ENCODE measurements around the gene NEURL1B. TPM values are rescaled to one million over a fixed set of nuclear protein-coding genes. Genes with fewer than 3 reads are reported as not detected.

The NEURL1B gene
- total and polyA plus RNA-seq, 2 donors (not counting 1 experiment from before 2014, with no cell fraction given) = 0.06 to 0.17 TPM

DNA sequence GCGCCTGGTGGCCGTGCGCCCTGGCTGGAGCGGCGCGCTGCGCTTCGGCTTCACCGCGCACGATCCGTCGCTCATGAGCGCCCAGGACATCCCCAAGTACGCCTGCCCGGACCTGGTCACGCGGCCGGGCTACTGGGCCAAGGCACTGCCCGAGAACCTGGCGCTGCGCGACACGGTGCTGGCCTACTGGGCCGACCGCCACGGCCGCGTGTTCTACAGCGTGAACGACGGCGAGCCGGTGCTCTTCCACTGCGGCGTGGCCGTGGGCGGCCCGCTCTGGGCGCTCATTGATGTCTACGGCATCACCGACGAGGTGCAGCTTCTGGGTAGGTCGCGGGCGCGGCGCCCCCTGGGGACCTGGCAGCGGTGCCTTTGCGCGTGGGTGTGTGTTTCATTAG is 28.9 kb downstream of the NEURL1B start:
- no peak overlapping the region for H3K27ac ChIP-seq (ENCODE audit: low read length in 2 of 2)
- CTCF ChIA-PET = no interaction called here

DNA sequence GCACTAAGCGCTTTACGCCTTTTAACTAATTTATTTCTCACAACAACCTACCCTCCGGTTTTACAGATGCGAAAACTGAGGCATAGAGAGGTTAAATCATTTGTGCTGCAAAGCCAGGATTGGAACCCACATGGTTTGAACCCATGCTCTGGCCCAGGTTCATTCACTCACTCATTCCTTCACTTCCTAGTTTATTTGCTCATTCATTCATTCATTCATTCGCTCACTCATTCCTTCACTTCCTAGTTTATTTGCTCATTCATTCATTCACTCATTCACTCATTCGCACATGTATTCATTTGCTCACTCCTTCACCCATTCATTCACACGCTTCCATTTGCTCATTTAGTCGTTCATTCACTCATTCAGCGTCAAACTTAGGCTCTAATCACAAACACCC is 29.4 kb downstream of the NEURL1B start:
- ATAC-seq (ENCODE audit: low read depth) = no peak
- no peaks in the 10 kb centered on the region for H3K4me1 ChIP-seq (ENCODE audit: control insufficient read depth in 2 of 2, insufficient read depth in 2 of 2, low read length in 2 of 2)
- TF ChIP-seq EZH2 (IDR thresholded peaks at IDR 0.05; ENCODE audit: borderline replicate concordance, insufficient read depth, low read depth, low read length, poor library complexity, severe bottlenecking) = no peak
- TF ChIP-seq, protein P1, sequence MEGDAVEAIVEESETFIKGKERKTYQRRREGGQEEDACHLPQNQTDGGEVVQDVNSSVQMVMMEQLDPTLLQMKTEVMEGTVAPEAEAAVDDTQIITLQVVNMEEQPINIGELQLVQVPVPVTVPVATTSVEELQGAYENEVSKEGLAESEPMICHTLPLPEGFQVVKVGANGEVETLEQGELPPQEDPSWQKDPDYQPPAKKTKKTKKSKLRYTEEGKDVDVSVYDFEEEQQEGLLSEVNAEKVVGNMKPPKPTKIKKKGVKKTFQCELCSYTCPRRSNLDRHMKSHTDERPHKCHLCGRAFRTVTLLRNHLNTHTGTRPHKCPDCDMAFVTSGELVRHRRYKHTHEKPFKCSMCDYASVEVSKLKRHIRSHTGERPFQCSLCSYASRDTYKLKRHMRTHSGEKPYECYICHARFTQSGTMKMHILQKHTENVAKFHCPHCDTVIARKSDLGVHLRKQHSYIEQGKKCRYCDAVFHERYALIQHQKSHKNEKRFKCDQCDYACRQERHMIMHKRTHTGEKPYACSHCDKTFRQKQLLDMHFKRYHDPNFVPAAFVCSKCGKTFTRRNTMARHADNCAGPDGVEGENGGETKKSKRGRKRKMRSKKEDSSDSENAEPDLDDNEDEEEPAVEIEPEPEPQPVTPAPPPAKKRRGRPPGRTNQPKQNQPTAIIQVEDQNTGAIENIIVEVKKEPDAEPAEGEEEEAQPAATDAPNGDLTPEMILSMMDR (IDR thresholded peaks at IDR 0.05) = no peak
- intact Hi-C loops (cut with micrococcal nuclease) = no loop called here
- 100% methylated on average over 7 of the region's 9 CpGs for WGBS (ENCODE audit: insufficient coverage)
- H3K4me3 ChIP-seq (ENCODE audit: control extremely low read depth in 1 of 5, extremely low read depth in 1 of 5, insufficient read depth in 1 of 5, low read depth in 2 of 5, low read length in 4 of 5) = no peak overlapping the region
- Mint-ChIP-seq H3K4me3 (no peak overlapping the region), H3K27ac (no peak overlapping the region), H3K4me1 (no peaks in the 10 kb centered on the region), H3K9me3 (ENCODE audit: insufficient read depth) (no peaks in the 10 kb centered on the region), H3K27me3 (peaks cover 19% of the 10 kb centered on the region)
- H3K79me2 ChIP-seq (ENCODE audit: control insufficient read depth, insufficient read depth, low read length) = no peaks in the 10 kb centered on the region
- ChIA-PET CTCF (no interaction called here), POLR2A (no interaction called here)
- peaks cover 0 to 4% (median 0%) of the 10 kb centered on the region in 3 donors for H3K9me3 ChIP-seq (ENCODE audit: control extremely low read depth in 1 of 3, control insufficient read depth in 2 of 3, insufficient read depth in 1 of 3, low read length in 2 of 3)
- H3K9ac ChIP-seq (ENCODE audit: low read length) = no peak overlapping the region
- H4K20me1 ChIP-seq (ENCODE audit: control insufficient read depth, insufficient read depth, low read length, poor library complexity, severe bottlenecking) = no peaks in the 10 kb centered on the region
- no peaks in the 10 kb centered on the region for H3K27me3 ChIP-seq (replicated peaks in 1 of 4; ENCODE audit: control extremely low read depth in 1 of 4, control insufficient read depth in 3 of 4, insufficient read depth in 4 of 4, low read length in 3 of 4)
- no peaks in the 10 kb centered on the region for H3K36me3 ChIP-seq (replicated peaks in 1 of 2; ENCODE audit: control extremely low read depth in 1 of 2, control insufficient read depth in 1 of 2, extremely low read depth in 1 of 2, insufficient read depth in 2 of 2, low read length in 1 of 2)
- H3K27ac ChIP-seq (ENCODE audit: low read length in 2 of 2) = no peak overlapping the region
- H3K4me2 ChIP-seq (replicated peaks; ENCODE audit: low read depth, low read length, poor library complexity, severe bottlenecking) = no peak overlapping the region
- DNase-seq = no peak
- no peak overlapping the region for H2AFZ ChIP-seq (ENCODE audit: insufficient read depth, low read depth, low read length, poor library complexity, severe bottlenecking)

More for the DNA sequence above, 28.9 kb downstream of the NEURL1B start:
- no peak overlapping the region for H3K4me3 Mint-ChIP-seq
- H3K4me1 Mint-ChIP-seq = no peaks in the 10 kb centered on the region
- intact Hi-C loops (cut with micrococcal nuclease) = no loop called here
- Histone ChIP-seq H3K9me3 (ENCODE audit: control extremely low read depth in 1 of 3, control insufficient read depth in 2 of 3, insufficient read depth in 1 of 3, low read length in 2 of 3) (peaks cover 0 to 4% (median 0%) of the 10 kb centered on the region in 3 donors), H2AFZ (ENCODE audit: insufficient read depth, low read depth, low read length, poor library complexity, severe bottlenecking) (no peak overlapping the region), H3K36me3 (replicated peaks in 1 of 2; ENCODE audit: control extremely low read depth in 1 of 2, control insufficient read depth in 1 of 2, extremely low read depth in 1 of 2, insufficient read depth in 2 of 2, low read length in 1 of 2) (no peaks in the 10 kb centered on the region), H3K9ac (ENCODE audit: low read length) (no peak overlapping the region), H3K4me2 (replicated peaks; ENCODE audit: low read depth, low read length, poor library complexity, severe bottlenecking) (no peak overlapping the region), H3K4me3 (ENCODE audit: control extremely low read depth in 1 of 5, extremely low read depth in 1 of 5, insufficient read depth in 1 of 5, low read depth in 2 of 5, low read length in 4 of 5) (no peak overlapping the region), H3K79me2 (ENCODE audit: control insufficient read depth, insufficient read depth, low read length) (no peaks in the 10 kb centered on the region), H4K20me1 (ENCODE audit: control insufficient read depth, insufficient read depth, low read length, poor library complexity, severe bottlenecking) (no peaks in the 10 kb centered on the region), H3K4me1 (ENCODE audit: control insufficient read depth in 2 of 2, insufficient read depth in 2 of 2, low read length in 2 of 2) (no peaks in the 10 kb centered on the region), H3K27me3 (replicated peaks in 1 of 4; ENCODE audit: control extremely low read depth in 1 of 4, control insufficient read depth in 3 of 4, insufficient read depth in 4 of 4, low read length in 3 of 4) (no peaks in the 10 kb centered on the region)
- ATAC-seq (ENCODE audit: low read depth) (no peak), DNase-seq (no peak)
- H3K27me3 Mint-ChIP-seq = peaks cover 16% of the 10 kb centered on the region
- no peak for TF ChIP-seq EZH2 (IDR thresholded peaks at IDR 0.05; ENCODE audit: borderline replicate concordance, insufficient read depth, low read depth, low read length, poor library complexity, severe bottlenecking)
- TF ChIP-seq, protein P1 (IDR thresholded peaks at IDR 0.05) = no peak
- 89% methylated on average over 46 of the region's 51 CpGs for WGBS (ENCODE audit: insufficient coverage)
- POLR2A ChIA-PET = no interaction called here
- no peak overlapping the region for H3K27ac Mint-ChIP-seq
- H3K9me3 Mint-ChIP-seq (ENCODE audit: insufficient read depth) = no peaks in the 10 kb centered on the region

All from B cell (primary cell).